ENCODE measurements around the gene TMEM178A. TPM values are rescaled to one million over a fixed set of nuclear protein-coding genes. Genes with fewer than 3 reads are reported as not detected.

TMEM178A gene
- total and polyA plus RNA-seq, 12 donors, result 0.35 to 46.4 (median 3.3) TPM; not detected in 1

GRCh38 chr2:39661826-39662225 lies 3.9 kb upstream of the TMEM178A start:
- intact Hi-C loops (cut with DNase I), result no loop called here
- no peak for DNase-seq
- 49 to 68% (median 56%) methylated on average over 1 of the region's 1 CpG for WGBS, 4 donors

GRCh38 chr2:39663187-39663930 lies 2.4 kb upstream of the TMEM178A start:
- intact Hi-C loops (cut with DNase I), result no loop called here
- Histone ChIP-seq H3K27me3 (peaks cover 6% of the 10 kb centered on the region), H3K27ac (no peak overlapping the region), H3K4me1 (replicated peaks in 1 of 2) (peaks cover 10 to 11% of the 10 kb centered on the region in 2 donors), H3K9me3 (replicated peaks in 1 of 3) (no peaks in the 10 kb centered on the region), H3K36me3 (replicated peaks in 1 of 2) (no peaks in the 10 kb centered on the region), H3K4me3 (no peak overlapping the region)
- TF ChIP-seq CTCF (IDR thresholded peaks at IDR 0.05), result no peak
- TF ChIP-seq POLR2A (IDR thresholded peaks at IDR 0.05), result no peak
- 97 to 100% (median 99%) methylated on average over 2 of the region's 2 CpGs for WGBS, 4 donors
- no peak for DNase-seq

More at GRCh38 chr2:39661826-39662225, 3.9 kb upstream of the TMEM178A start:
- Histone ChIP-seq H3K27me3 (peaks cover 4% of the 10 kb centered on the region), H3K9me3 (replicated peaks in 1 of 3) (no peaks in the 10 kb centered on the region), H3K36me3 (replicated peaks in 1 of 2) (no peaks in the 10 kb centered on the region), H3K4me1 (replicated peaks in 1 of 2) (peaks cover 5 to 9% of the 10 kb centered on the region in 2 donors), H3K27ac (no peak overlapping the region), H3K4me3 (no peak overlapping the region)
- TF ChIP-seq POLR2A (IDR thresholded peaks at IDR 0.05) (no peak), CTCF (IDR thresholded peaks at IDR 0.05) (no peak)

- no peaks in the 10 kb centered on the region for H3K9me3 ChIP-seq (replicated peaks in 1 of 3)
- WGBS, 4 donors, result 71 to 81% (median 74%) methylated on average over 6 of the region's 6 CpGs
- H3K4me3 ChIP-seq, result no peak overlapping the region
- H3K4me1 ChIP-seq (replicated peaks in 1 of 2), result peaks cover 10 to 11% of the 10 kb centered on the region in 2 donors
- H3K36me3 ChIP-seq (replicated peaks in 1 of 2), result no peaks in the 10 kb centered on the region
- H3K27me3 ChIP-seq, result peaks cover 9% of the 10 kb centered on the region
- TF ChIP-seq POLR2A (IDR thresholded peaks at IDR 0.05), result no peak
- no peak for TF ChIP-seq CTCF (IDR thresholded peaks at IDR 0.05)
- H3K27ac ChIP-seq, result no peak overlapping the region
- DNase-seq, result no peak
- intact Hi-C loops (cut with DNase I), result no loop called here
These were observed 1.4 kb upstream of the TMEM178A start for GRCh38 chr2:39664232-39664887.

- H3K4me1 ChIP-seq (replicated peaks in 1 of 2), result peaks cover 10 to 11% of the 10 kb centered on the region in 2 donors
- H3K27me3 ChIP-seq, result peaks cover 9% of the 10 kb centered on the region
- TF ChIP-seq CTCF (IDR thresholded peaks at IDR 0.05), result no peak
- TF ChIP-seq POLR2A (IDR thresholded peaks at IDR 0.05), result no peak
- 54 to 62% (median 57%) methylated on average over 26 of the region's 26 CpGs for whole genome bisulfite sequencing, 4 donors
- no peak overlapping the region for H3K27ac ChIP-seq
- H3K36me3 ChIP-seq (replicated peaks in 1 of 2), result no peaks in the 10 kb centered on the region
- intact Hi-C loops (cut with DNase I), result no loop called here
- DNase-seq, result no peak
- no peaks in the 10 kb centered on the region for H3K9me3 ChIP-seq (replicated peaks in 1 of 3)
- H3K4me3 ChIP-seq, result peak overlapping the region in 1 of 4 donors; percentile 67
These were observed 677 bp upstream of the TMEM178A start for GRCh38 chr2:39664888-39665591.
